Measurements from ENCODE around the gene YWHAG. TPM values are rescaled to one million over a fixed set of nuclear protein-coding genes. Genes with fewer than 3 reads are reported as not detected.
A peak's percentile ranks its signal among the peaks of the same experiment; 100 is the strongest.

YWHAG gene
- total RNA-seq, 1 donor from 2014 or later = 132 TPM

GRCh38 chr7:76353744-76354143, 5.0 kb downstream of the YWHAG start:
- peaks cover 43% of the 10 kb centered on the region for H3K36me3 Mint-ChIP-seq (ENCODE audit: insufficient read depth)
- no peak for DNase-seq (ENCODE audit: low spot score, unreplicated experiment)
- H3K27ac Mint-ChIP-seq = no peak overlapping the region
- peaks cover 3% of the 10 kb centered on the region for H3K9me3 Mint-ChIP-seq (ENCODE audit: low read depth)
- peaks cover 21% of the 10 kb centered on the region for H3K4me1 Mint-ChIP-seq (ENCODE audit: low read depth)
- no peak for TF ChIP-seq CTCF (IDR thresholded peaks at IDR 0.05; ENCODE audit: unreplicated experiment)
- H3K4me3 Mint-ChIP-seq (ENCODE audit: low read depth) = no peak overlapping the region
- H3K27me3 Mint-ChIP-seq = no peaks in the 10 kb centered on the region

- Mint-ChIP-seq H3K4me1 (ENCODE audit: low read depth) (peaks cover 15% of the 10 kb centered on the region), H3K27ac (peak overlapping the region; percentile 73), H3K4me3 (ENCODE audit: low read depth) (no peak overlapping the region), H3K36me3 (ENCODE audit: insufficient read depth) (peaks cover 48% of the 10 kb centered on the region), H3K27me3 (no peaks in the 10 kb centered on the region), H3K9me3 (ENCODE audit: low read depth) (peaks cover 3% of the 10 kb centered on the region)
- no peak for DNase-seq (ENCODE audit: low spot score, unreplicated experiment)
- no peak for TF ChIP-seq CTCF (IDR thresholded peaks at IDR 0.05; ENCODE audit: unreplicated experiment)
These were observed 6.6 kb downstream of the YWHAG start for GRCh38 chr7:76352193-76352592.

GRCh38 chr7:76351372-76351771, 7.4 kb downstream of the YWHAG start:
- Mint-ChIP-seq H3K27me3 (no peaks in the 10 kb centered on the region), H3K4me1 (ENCODE audit: low read depth) (peaks cover 11% of the 10 kb centered on the region), H3K4me3 (ENCODE audit: low read depth) (no peak overlapping the region), H3K27ac (no peak overlapping the region), H3K36me3 (ENCODE audit: insufficient read depth) (peaks cover 56% of the 10 kb centered on the region), H3K9me3 (ENCODE audit: low read depth) (peaks cover 3% of the 10 kb centered on the region)
- TF ChIP-seq CTCF (IDR thresholded peaks at IDR 0.05; ENCODE audit: unreplicated experiment) = no peak
- no peak for DNase-seq (ENCODE audit: low spot score, unreplicated experiment)

DNA sequence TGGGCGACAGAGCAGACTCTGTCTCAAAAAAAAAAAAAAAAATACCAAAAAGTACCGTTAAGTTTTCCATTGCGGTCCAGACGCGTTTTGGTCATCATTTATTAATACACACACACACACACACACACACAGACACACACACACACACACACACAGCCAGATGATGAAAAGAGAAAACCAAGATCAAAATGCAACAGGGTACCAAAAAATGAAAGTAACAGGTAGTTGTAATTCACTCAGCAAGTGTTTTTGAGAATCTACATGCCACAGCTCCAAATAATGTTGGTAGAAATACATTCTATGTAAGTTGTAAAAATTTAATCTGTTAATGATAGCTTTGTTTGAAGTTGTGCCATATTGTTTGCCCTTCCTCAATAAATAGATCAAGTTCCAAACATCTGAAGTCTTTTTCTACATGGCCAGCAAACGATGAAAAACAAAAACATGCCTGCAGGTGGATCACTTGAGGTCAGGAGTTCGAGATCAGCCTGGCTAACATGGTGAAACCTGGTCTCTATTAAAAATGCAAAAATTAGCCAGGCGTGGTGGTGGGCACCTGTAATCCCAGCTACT, 9.4 kb downstream of the YWHAG start:
- H3K27ac Mint-ChIP-seq = peak overlapping the region; percentile 33
- peaks cover 3% of the 10 kb centered on the region for H3K9me3 Mint-ChIP-seq (ENCODE audit: low read depth)

GRCh38 chr7:76347710-76348109, 11.1 kb downstream of the YWHAG start:
- Mint-ChIP-seq H3K4me3 (ENCODE audit: low read depth) (no peak overlapping the region), H3K36me3 (ENCODE audit: insufficient read depth) (peaks cover 63% of the 10 kb centered on the region), H3K27ac (no peak overlapping the region), H3K9me3 (ENCODE audit: low read depth) (peaks cover 3% of the 10 kb centered on the region), H3K4me1 (ENCODE audit: low read depth) (peaks cover 6% of the 10 kb centered on the region), H3K27me3 (no peaks in the 10 kb centered on the region)
- no peak for TF ChIP-seq CTCF (IDR thresholded peaks at IDR 0.05; ENCODE audit: unreplicated experiment)
- no peak for DNase-seq (ENCODE audit: low spot score, unreplicated experiment)

More for the DNA sequence above, 9.4 kb downstream of the YWHAG start:
- H3K27me3 Mint-ChIP-seq = no peaks in the 10 kb centered on the region
- H3K4me1 Mint-ChIP-seq (ENCODE audit: low read depth) = peaks cover 6% of the 10 kb centered on the region
- no peak for DNase-seq (ENCODE audit: low spot score, unreplicated experiment)
- peaks cover 54% of the 10 kb centered on the region for H3K36me3 Mint-ChIP-seq (ENCODE audit: insufficient read depth)
- no peak overlapping the region for H3K4me3 Mint-ChIP-seq (ENCODE audit: low read depth)
- no peak for TF ChIP-seq CTCF (IDR thresholded peaks at IDR 0.05; ENCODE audit: unreplicated experiment)

All from progenitor cell of endocrine pancreas (in vitro differentiated cells).